ENCODE results near the gene KRT39.
"Not testable (repeated sequence)": the region's sequence is repeated elsewhere in the genome, so short reads cannot be mapped to it uniquely, and the experiment has no call there.

The KRT39 gene

GRCh38 chr17:40938981-40939380, 27.8 kb downstream of the KRT39 start:
- no peak for DNase-seq (ENCODE audit: low spot score)

- DNase-seq (ENCODE audit: low spot score) = no peak
These were observed 29.3 kb downstream of the KRT39 start, which contains the start of gene KRT23 for GRCh38 chr17:40937384-40937819. TSS of gene KRT23 (minus strand) at chr17:40937646. CDS start at chr17:40936603, 1,043 bp downstream.

GRCh38 chr17:40936976-40937375, 29.8 kb downstream of the KRT39 start:
- DNase-seq (ENCODE audit: low spot score) = no peak

- no peak for DNase-seq (ENCODE audit: low spot score)
These were observed 30.2 kb downstream of the KRT39 start for GRCh38 chr17:40936437-40936971.

GRCh38 chr17:40935624-40936023, 31.1 kb downstream of the KRT39 start:
- no peak for DNase-seq (ENCODE audit: low spot score)

GRCh38 chr17:40932608-40933007, 34.1 kb downstream of the KRT39 start:
- DNase-seq (ENCODE audit: low spot score) = no peak

- DNase-seq (ENCODE audit: low spot score) = no peak
These were observed 35.4 kb downstream of the KRT39 start for GRCh38 chr17:40931311-40931710.

GRCh38 chr17:40926341-40926740, 40.4 kb downstream of the KRT39 start:
- DNase-seq (ENCODE audit: low spot score) = no peak

GRCh38 chr17:40922239-40922638, 44.5 kb downstream of the KRT39 start:
- DNase-seq (ENCODE audit: low spot score) = peak; percentile 79

- DNase-seq (ENCODE audit: low spot score) = peak; percentile 13
These were observed 45.7 kb downstream of the KRT39 start for GRCh38 chr17:40921026-40921425.

GRCh38 chr17:40917116-40917515, 49.6 kb downstream of the KRT39 start:
- DNase-seq (ENCODE audit: low spot score) = not testable (repeated sequence)

- no peak for DNase-seq (ENCODE audit: low spot score)
These were observed 50.4 kb downstream of the KRT39 start for GRCh38 chr17:40916366-40916765.

- DNase-seq (ENCODE audit: low spot score) = no peak
These were observed 51.0 kb downstream of the KRT39 start for GRCh38 chr17:40915721-40916256.

- DNase-seq (ENCODE audit: low spot score) = peak; percentile 97
These were observed 51.5 kb downstream of the KRT39 start for GRCh38 chr17:40915199-40915661.

GRCh38 chr17:40914075-40914855, 52.5 kb downstream of the KRT39 start:
- no peak for DNase-seq (ENCODE audit: low spot score)

GRCh38 chr17:40912486-40913210, 54.1 kb downstream of the KRT39 start:
- DNase-seq (ENCODE audit: low spot score) = no peak

- DNase-seq (ENCODE audit: low spot score) = no peak
These were observed 56.3 kb downstream of the KRT39 start for GRCh38 chr17:40910441-40910841.

- DNase-seq (ENCODE audit: low spot score) = no peak
These were observed 57.0 kb downstream of the KRT39 start for GRCh38 chr17:40909755-40910154.

GRCh38 chr17:40909351-40909750, 57.4 kb downstream of the KRT39 start:
- peak; percentile 95 for DNase-seq (ENCODE audit: low spot score)

All from RKO (cell line).